ENCODE measurements around the gene TMF1. TPM values are rescaled to one million over a fixed set of nuclear protein-coding genes. Genes with fewer than 3 reads are reported as not detected.

The TMF1 gene
- total and polyA plus RNA-seq, 2 of the 8 experiments (the other 6 are each of a cell fraction or from before 2014, with no cell fraction given), result 1.4 to 18.3 TPM

GRCh38 chr3:68988740-68989139, 63.4 kb downstream of the TMF1 start:
- TF ChIP-seq EP300 (IDR thresholded peaks at IDR 0.05; ENCODE audit: borderline replicate concordance in 1 of 2, low read depth in 2 of 2, low read length in 2 of 2) (no peak), SIX5 (IDR thresholded peaks at IDR 0.05; ENCODE audit: low read depth, low read length) (no peak), BRCA1 (IDR thresholded peaks at IDR 0.05; ENCODE audit: low read depth, low read length) (no peak), ATF3 (IDR thresholded peaks at IDR 0.05; ENCODE audit: insufficient read depth, low read depth, low read length) (no peak), JUND (IDR thresholded peaks at IDR 0.05; ENCODE audit: low read length) (no peak), TAF7 (optimal IDR thresholded peaks at IDR 0.05; ENCODE audit: borderline replicate concordance, low read depth, low read length) (no peak)
- Histone ChIP-seq H3K14ac (ENCODE audit: insufficient read length) (no peak overlapping the region), H4K5ac (ENCODE audit: insufficient read length, low read depth, low read length) (no peak overlapping the region), H3K27ac (ENCODE audit: low read depth, low read length) (no peak overlapping the region), H2BK12ac (ENCODE audit: low read depth, low read length) (no peak overlapping the region), H3K79me1 (ENCODE audit: low read depth, low read length) (no peaks in the 10 kb centered on the region), H3K23me2 (ENCODE audit: low read depth, low read length) (no peaks in the 10 kb centered on the region; the same call in 1 of the 2 replicates), H4K20me1 (replicated peaks in 1 of 2; ENCODE audit: control insufficient read depth in 1 of 2, insufficient read depth in 2 of 2, low read length in 2 of 2) (no peaks in the 10 kb centered on the region), H2BK15ac (ENCODE audit: low read length) (no peak overlapping the region), H3K4me2 (ENCODE audit: insufficient read depth in 1 of 2, low read depth in 2 of 2, low read length in 2 of 2) (no peak overlapping the region), H3K23ac (ENCODE audit: insufficient read length) (no peak overlapping the region), H3K4ac (replicated peaks; ENCODE audit: insufficient read length, low read depth, low read length) (no peak overlapping the region), H3K4me3 (ENCODE audit: extremely low read depth in 1 of 4, insufficient read depth in 2 of 4, low read depth in 3 of 4, low read length in 4 of 4) (no peak overlapping the region), H3K27me3 (replicated peaks in 1 of 4; ENCODE audit: control insufficient read depth in 3 of 4, extremely low read depth in 1 of 4, insufficient read depth in 3 of 4, low read length in 3 of 4) (no peaks in the 10 kb centered on the region), H2BK120ac (replicated peaks; ENCODE audit: low read depth, low read length) (no peak overlapping the region), H3K9me3 (ENCODE audit: insufficient read depth in 2 of 2, low read depth in 1 of 2, low read length in 1 of 2) (peaks cover 0 to 4% of the 10 kb centered on the region in 2 experiments; a peak in 1 of 4 replicates), H3K18ac (ENCODE audit: extremely low read depth, low read length) (no peak overlapping the region), H3K36me3 (ENCODE audit: control insufficient read depth in 2 of 4, insufficient read depth in 4 of 4, low read length in 3 of 4) (peaks cover 0 to 17% (median 8%) of the 10 kb centered on the region in 4 experiments; a peak in 5 of 8 replicates), H4K91ac (replicated peaks; ENCODE audit: insufficient read length, low read length) (no peak overlapping the region), H2AK5ac (ENCODE audit: low read depth, low read length) (no peak overlapping the region), H2BK20ac (ENCODE audit: low read length) (no peak overlapping the region), H3K4me1 (replicated peaks in 1 of 4; ENCODE audit: control insufficient read depth in 3 of 4, insufficient read depth in 4 of 4, low read length in 3 of 4) (no peaks in the 10 kb centered on the region), H4K8ac (ENCODE audit: extremely low read depth, insufficient read depth, low read length) (no peak overlapping the region), H3K79me2 (ENCODE audit: control insufficient read depth in 1 of 2, insufficient read depth in 2 of 2, low read length in 2 of 2) (no peaks in the 10 kb centered on the region), H3K9ac (replicated peaks in 1 of 4; ENCODE audit: extremely low read depth in 1 of 4, low read depth in 3 of 4, low read length in 3 of 4) (no peak overlapping the region), H3K56ac (replicated peaks; ENCODE audit: insufficient read length, low read depth, low read length) (no peak overlapping the region), H2BK5ac (ENCODE audit: low read depth, low read length) (no peak overlapping the region), H2AFZ (ENCODE audit: low read length) (no peak overlapping the region)
- WGBS, 2 experiments (ENCODE audit: extremely low coverage in 1 of 2, insufficient coverage in 1 of 2, insufficient read length in 1 of 2, insufficient replicate concordance in 2 of 2, low coverage in 1 of 2, low lambda C conversion rate in 2 of 2, missing lambda C conversion rate in 1 of 2), result 93% methylated on average over 4 of the region's 4 CpGs; no CpG with 5 or more reads in 1 of the 2 experiments
- FAIRE-seq, result no peak
- ChIA-PET CTCF (ENCODE audit: partially characterized antibody) (no interaction called here), POLR2A (ENCODE audit: partially characterized antibody) (no interaction called here)
- no peak for DNase-seq (ENCODE audit: low read depth in 1 of 2, low spot score in 2 of 2)

Measured in H1 (cell line).